Fibroblast of lung (primary cell): ENCODE measurements around the gene TUG1. TPM values are rescaled to one million over a fixed set of nuclear protein-coding genes. Genes with fewer than 3 reads are reported as not detected.

Experiments
- DNase-seq, 2 donors: peaks; one replicate each; pipeline versions ENCODE4 v3.0.0 to v3.0.0-alpha.2; 2010; ENCODE audit warnings: low read depth in 2 of 2
- H2AFZ ChIP-seq: 2 replicates; pipeline ENCODE4 v1.5.1; 2012; ENCODE audit warnings: low read length, control low read depth, inconsistent platforms
- H3K27ac ChIP-seq: 2 replicates; pipeline ENCODE4 v1.5.1; 2011; ENCODE audit warnings: low read length, control low read depth; ENCODE audit not compliant: insufficient read depth
- H3K27me3 ChIP-seq: 2 replicates; pipeline ENCODE4 v1.5.1; 2011; ENCODE audit warnings: mild to moderate bottlenecking, low read length; ENCODE audit not compliant: control insufficient read depth, insufficient read depth
- H3K36me3 ChIP-seq: 2 replicates; pipeline ENCODE4 v1.5.1; 2011; ENCODE audit warnings: low read length; ENCODE audit not compliant: control insufficient read depth, insufficient read depth
- H3K4me1 ChIP-seq: 2 replicates; pipeline ENCODE4 v1.5.1; 2011; ENCODE audit warnings: low read length; ENCODE audit not compliant: control insufficient read depth, insufficient read depth; ENCODE audit errors: extremely low read depth
- H3K4me2 ChIP-seq: 2 replicates; pipeline ENCODE4 v1.5.1; 2011; ENCODE audit warnings: low read length, control low read depth; ENCODE audit not compliant: insufficient read depth; ENCODE audit errors: extremely low read depth
- H3K4me3 ChIP-seq, 4 experiments: fragments of 200-600 bp in 1 of 4; sonication (generic) in 1 of 4; replicated peaks in 1 of 4; 2 replicates each; pipeline ENCODE4 v1.5.1; 2011 to 2016; ENCODE audit warnings: low read length in 4 of 4, low read depth in 3 of 4, mild to moderate bottlenecking in 3 of 4, control low read depth in 2 of 4, inconsistent platforms in 1 of 4, mixed read lengths in 1 of 4; ENCODE audit not compliant: insufficient read depth in 1 of 4; ENCODE audit errors: control extremely low read depth in 1 of 4
- H3K79me2 ChIP-seq: 2 replicates; pipeline ENCODE4 v1.5.1; 2012; ENCODE audit warnings: mild to moderate bottlenecking, low read length, inconsistent platforms; ENCODE audit not compliant: control insufficient read depth, insufficient read depth
- H3K9ac ChIP-seq: 2 replicates; pipeline ENCODE4 v1.5.1; 2011; ENCODE audit warnings: mild to moderate bottlenecking, low read length, control low read depth; ENCODE audit not compliant: insufficient read depth
- H3K9me3 ChIP-seq: 2 replicates; pipeline ENCODE4 v1.5.1; 2012; ENCODE audit warnings: low read depth, low read length; ENCODE audit not compliant: control insufficient read depth, insufficient read depth
- H4K20me1 ChIP-seq: 2 replicates; pipeline ENCODE4 v1.5.1; 2011; ENCODE audit warnings: low read length; ENCODE audit not compliant: control insufficient read depth, insufficient read depth; ENCODE audit errors: extremely low read depth
- EZH2 ChIP-seq: IDR thresholded peaks from 2 replicates; pipeline ENCODE4 v1.5.1; 2012; ENCODE audit warnings: low read length, control low read depth, mild to moderate bottlenecking; ENCODE audit errors: missing control alignments
- polyA plus RNA-seq, 2 donors: library from polyadenylated mRNA; depleted of rRNA in 1 of 2; stranded (reverse) in 1 of 2; unstranded in 1 of 2; fragments of >200 nt; gene quantifications; 2 replicates each; pipeline ENCODE4 v1.2.1, GENCODE V29; 2011 to 2012; ENCODE audit warnings: missing spikeins in 1 of 2
- total RNA-seq: library from RNA; depleted of rRNA; stranded (reverse); fragments of >200 nt; gene quantifications from 2 replicates; pipeline ENCODE4 v1.2.1, GENCODE V29; 2014
- TF ChIP-seq, protein P1 (sequence below), 2 donors: IDR thresholded peaks in 1 of 2; conservative IDR thresholded peaks in 1 of 2; 1 replicate in 1 of 2; 2 replicates in 1 of 2; pipeline ENCODE4 v1.5.1; 2011 to 2012; ENCODE audit warnings: low read length in 2 of 2, control low read depth in 1 of 2, inconsistent platforms in 1 of 2, low read depth in 1 of 2, mild to moderate bottlenecking in 1 of 2

TUG1 gene
- total and polyA plus RNA-seq, 2 donors (not counting 1 experiment from before 2014, with no cell fraction given): 39.5 to 114 TPM

DNA sequence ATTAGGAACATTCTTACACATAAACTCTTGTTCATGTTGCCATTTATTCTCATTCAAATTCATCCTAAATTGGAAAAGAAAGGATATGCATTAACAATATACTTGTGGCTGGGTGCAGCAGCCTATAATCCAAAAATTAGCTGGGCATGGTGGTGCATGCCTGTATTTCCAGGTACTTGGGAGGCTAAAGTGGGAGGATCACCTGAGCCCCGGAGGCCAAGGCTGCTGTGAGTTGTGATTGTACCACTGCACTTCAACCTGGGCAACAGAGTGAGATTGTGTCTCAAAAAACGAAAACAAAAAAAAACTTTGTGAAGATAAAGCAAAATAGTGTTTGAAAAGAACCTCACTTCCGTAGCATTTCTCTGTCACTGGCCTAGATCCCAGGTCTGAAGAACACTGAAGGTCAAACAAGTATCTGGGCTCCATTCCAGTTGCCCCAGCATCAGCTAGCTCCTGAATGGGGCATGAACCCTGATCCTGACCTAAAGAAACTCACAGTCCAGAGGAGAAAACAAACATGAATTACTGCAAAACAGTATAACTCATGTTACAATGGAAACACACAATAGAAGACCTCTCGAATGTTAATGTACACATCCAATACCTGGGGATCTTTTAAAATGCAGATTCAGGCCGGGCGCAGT is 32.2 kb downstream of the TUG1 start:
- H2AFZ ChIP-seq: no peak overlapping the region
- H3K9ac ChIP-seq: no peak overlapping the region
- H3K4me2 ChIP-seq: no peak overlapping the region
- no peaks in the 10 kb centered on the region for H3K36me3 ChIP-seq
- no peak overlapping the region for H3K27ac ChIP-seq
- no peaks in the 10 kb centered on the region for H3K9me3 ChIP-seq
- TF ChIP-seq, protein P1, sequence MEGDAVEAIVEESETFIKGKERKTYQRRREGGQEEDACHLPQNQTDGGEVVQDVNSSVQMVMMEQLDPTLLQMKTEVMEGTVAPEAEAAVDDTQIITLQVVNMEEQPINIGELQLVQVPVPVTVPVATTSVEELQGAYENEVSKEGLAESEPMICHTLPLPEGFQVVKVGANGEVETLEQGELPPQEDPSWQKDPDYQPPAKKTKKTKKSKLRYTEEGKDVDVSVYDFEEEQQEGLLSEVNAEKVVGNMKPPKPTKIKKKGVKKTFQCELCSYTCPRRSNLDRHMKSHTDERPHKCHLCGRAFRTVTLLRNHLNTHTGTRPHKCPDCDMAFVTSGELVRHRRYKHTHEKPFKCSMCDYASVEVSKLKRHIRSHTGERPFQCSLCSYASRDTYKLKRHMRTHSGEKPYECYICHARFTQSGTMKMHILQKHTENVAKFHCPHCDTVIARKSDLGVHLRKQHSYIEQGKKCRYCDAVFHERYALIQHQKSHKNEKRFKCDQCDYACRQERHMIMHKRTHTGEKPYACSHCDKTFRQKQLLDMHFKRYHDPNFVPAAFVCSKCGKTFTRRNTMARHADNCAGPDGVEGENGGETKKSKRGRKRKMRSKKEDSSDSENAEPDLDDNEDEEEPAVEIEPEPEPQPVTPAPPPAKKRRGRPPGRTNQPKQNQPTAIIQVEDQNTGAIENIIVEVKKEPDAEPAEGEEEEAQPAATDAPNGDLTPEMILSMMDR (conservative IDR thresholded peaks at IDR 0.05 in 1 of 2, IDR thresholded peaks at IDR 0.05 in 1 of 2; ENCODE audit: low read depth in 1 of 2, low read length in 2 of 2): no peak
- TF ChIP-seq EZH2: no peak
- H3K4me1 ChIP-seq: no peaks in the 10 kb centered on the region
- H3K4me3 ChIP-seq: no peak overlapping the region
- no peaks in the 10 kb centered on the region for H4K20me1 ChIP-seq
- no peak for DNase-seq
- H3K79me2 ChIP-seq: no peaks in the 10 kb centered on the region
- no peaks in the 10 kb centered on the region for H3K27me3 ChIP-seq

DNA sequence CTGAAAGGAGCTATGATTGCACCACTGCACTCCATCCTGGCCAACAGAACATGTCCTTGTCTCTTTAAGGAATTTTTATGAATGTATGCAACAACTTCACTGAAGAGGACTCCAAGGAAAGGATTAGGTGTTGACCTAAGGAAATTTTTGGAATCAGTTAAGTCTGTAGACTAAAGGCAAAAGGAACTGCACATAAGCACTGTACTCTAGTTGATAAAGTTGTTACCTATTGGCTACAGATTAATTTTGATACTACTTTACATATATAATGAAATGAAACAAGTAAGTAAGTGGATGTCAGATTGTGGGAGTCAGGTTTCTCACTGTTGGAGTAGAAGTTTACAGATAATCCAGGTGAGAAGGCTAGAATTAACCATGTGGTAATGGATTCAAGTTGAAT is 36.5 kb downstream of the TUG1 start:
- no peak overlapping the region for H3K9ac ChIP-seq

DNA sequence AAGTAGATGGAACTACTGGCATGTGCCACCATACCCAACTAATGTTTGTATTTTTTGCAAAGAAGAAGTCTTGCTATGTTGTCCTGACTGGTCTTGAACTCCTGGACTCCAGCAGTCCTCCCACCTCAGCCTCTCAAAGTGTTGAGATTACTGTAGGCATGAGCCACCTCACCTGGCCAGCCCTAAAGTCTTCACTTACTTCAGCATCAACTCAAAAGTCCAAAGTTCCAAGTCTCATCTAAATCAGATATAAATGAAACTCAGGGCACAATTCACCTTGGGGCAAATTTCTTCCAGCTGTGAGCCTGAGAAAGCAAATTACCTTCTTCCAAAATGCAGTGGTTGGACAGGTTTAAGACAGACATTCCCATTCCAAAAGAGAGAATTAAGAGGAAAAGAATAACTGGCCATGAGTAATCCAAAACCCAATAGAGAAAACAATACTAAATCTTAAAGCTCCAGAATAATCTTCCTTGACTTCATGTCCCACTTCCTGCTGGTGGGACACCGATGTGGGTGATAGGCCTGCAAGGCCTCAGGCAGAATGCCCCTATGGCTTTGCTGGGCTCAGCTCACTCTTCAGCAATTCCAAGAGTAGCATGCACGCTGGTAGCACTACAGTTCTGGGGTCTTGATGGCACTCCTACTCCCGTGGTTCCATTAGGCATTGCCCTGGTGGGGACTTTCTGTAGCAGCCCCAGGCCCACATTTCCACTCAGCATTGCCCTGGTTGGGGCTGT is 50.3 kb downstream of the TUG1 start:
- H3K4me3 ChIP-seq: no peak overlapping the region
- H3K36me3 ChIP-seq: no peaks in the 10 kb centered on the region
- H3K9ac ChIP-seq: no peak overlapping the region
- no peak overlapping the region for H3K4me2 ChIP-seq
- no peak for DNase-seq
- no peaks in the 10 kb centered on the region for H4K20me1 ChIP-seq
- H3K4me1 ChIP-seq: no peaks in the 10 kb centered on the region
- no peak for TF ChIP-seq EZH2
- TF ChIP-seq, protein P1 (conservative IDR thresholded peaks at IDR 0.05 in 1 of 2, IDR thresholded peaks at IDR 0.05 in 1 of 2; ENCODE audit: low read depth in 1 of 2, low read length in 2 of 2): no peak
- no peaks in the 10 kb centered on the region for H3K9me3 ChIP-seq
- H2AFZ ChIP-seq: no peak overlapping the region
- H3K79me2 ChIP-seq: no peaks in the 10 kb centered on the region
- no peak overlapping the region for H3K27ac ChIP-seq
- no peaks in the 10 kb centered on the region for H3K27me3 ChIP-seq

More for the DNA sequence above, 36.5 kb downstream of the TUG1 start:
- no peaks in the 10 kb centered on the region for H3K79me2 ChIP-seq
- no peaks in the 10 kb centered on the region for H3K36me3 ChIP-seq
- TF ChIP-seq EZH2: no peak
- TF ChIP-seq, protein P1 (conservative IDR thresholded peaks at IDR 0.05 in 1 of 2, IDR thresholded peaks at IDR 0.05 in 1 of 2; ENCODE audit: low read depth in 1 of 2, low read length in 2 of 2): no peak
- H3K4me3 ChIP-seq: no peak overlapping the region
- H3K4me2 ChIP-seq: no peak overlapping the region
- DNase-seq: no peak
- no peaks in the 10 kb centered on the region for H3K27me3 ChIP-seq
- H3K9me3 ChIP-seq: no peaks in the 10 kb centered on the region
- H3K27ac ChIP-seq: no peak overlapping the region
- no peak overlapping the region for H2AFZ ChIP-seq
- no peaks in the 10 kb centered on the region for H3K4me1 ChIP-seq
- no peaks in the 10 kb centered on the region for H4K20me1 ChIP-seq
